Ascending aorta (tissue), 2 donors: ENCODE measurements around the gene PRR19. TPM values are rescaled to one million over a fixed set of nuclear protein-coding genes. Genes with fewer than 3 reads are reported as not detected.
"Not testable (repeated sequence)": the region's sequence is repeated elsewhere in the genome, so short reads cannot be mapped to it uniquely, and the experiment has no call there.

ENCODE experiments used
- DNase-seq, 2 donors: peaks; one replicate each; pipeline ENCODE4 v3.0.0-alpha.2; 2019; ENCODE audit warnings: low spot score in 2 of 2
- H3K27ac ChIP-seq, 2 donors: fragments of 200-600 bp; sonication (generic); one replicate each; pipeline ENCODE4 v1.5.1; 2016 to 2017; ENCODE audit warnings: mild to moderate bottlenecking in 1 of 2
- H3K27me3 ChIP-seq: fragments of 200-600 bp; sonication (generic); one replicate; pipeline ENCODE4 v1.5.1; 2017
- H3K36me3 ChIP-seq, 2 donors: fragments of 200-600 bp; sonication (generic); one replicate each; pipeline ENCODE4 v1.5.1; 2016
- H3K4me1 ChIP-seq, 2 donors: fragments of 200-600 bp; sonication (generic); one replicate each; pipeline ENCODE4 v1.5.1; 2016 to 2017; ENCODE audit warnings: mild to moderate bottlenecking in 1 of 2
- H3K4me3 ChIP-seq, 2 donors: fragments of 200-600 bp; sonication (generic); one replicate each; pipeline ENCODE4 v1.5.1; 2016 to 2017; ENCODE audit warnings: mild to moderate bottlenecking in 1 of 2
- H3K9me3 ChIP-seq, 2 donors: fragments of 200-600 bp; sonication (generic); one replicate each; pipeline ENCODE4 v1.5.1; 2016
- intact Hi-C: fragments of 100-400 bp; cut with DNase I; formaldehyde crosslinking; loops from one replicate; pipeline ENCODE4 v1.15.1; 2023
- total RNA-seq: library from RNA; depleted of rRNA; stranded (reverse); fragments of >200 nt; gene quantifications from one replicate; pipeline ENCODE4 v1.1.0, GENCODE V29; 2016
- TF ChIP-seq, protein P1 (sequence below), 3 experiments: fragments of 200-600 bp in 2 of 3; fragments of 450-650 bp in 1 of 3; sonication (generic) in 2 of 3; IDR thresholded peaks; one replicate each; pipeline ENCODE4 v1.5.1; 2016 to 2019; ENCODE audit warnings: antibody characterized with exemption in 3 of 3, mild to moderate bottlenecking in 1 of 3, moderate library complexity in 1 of 3

Gene PRR19
- total RNA-seq, 1 donor from 2014 or later, result not detected

DNA sequence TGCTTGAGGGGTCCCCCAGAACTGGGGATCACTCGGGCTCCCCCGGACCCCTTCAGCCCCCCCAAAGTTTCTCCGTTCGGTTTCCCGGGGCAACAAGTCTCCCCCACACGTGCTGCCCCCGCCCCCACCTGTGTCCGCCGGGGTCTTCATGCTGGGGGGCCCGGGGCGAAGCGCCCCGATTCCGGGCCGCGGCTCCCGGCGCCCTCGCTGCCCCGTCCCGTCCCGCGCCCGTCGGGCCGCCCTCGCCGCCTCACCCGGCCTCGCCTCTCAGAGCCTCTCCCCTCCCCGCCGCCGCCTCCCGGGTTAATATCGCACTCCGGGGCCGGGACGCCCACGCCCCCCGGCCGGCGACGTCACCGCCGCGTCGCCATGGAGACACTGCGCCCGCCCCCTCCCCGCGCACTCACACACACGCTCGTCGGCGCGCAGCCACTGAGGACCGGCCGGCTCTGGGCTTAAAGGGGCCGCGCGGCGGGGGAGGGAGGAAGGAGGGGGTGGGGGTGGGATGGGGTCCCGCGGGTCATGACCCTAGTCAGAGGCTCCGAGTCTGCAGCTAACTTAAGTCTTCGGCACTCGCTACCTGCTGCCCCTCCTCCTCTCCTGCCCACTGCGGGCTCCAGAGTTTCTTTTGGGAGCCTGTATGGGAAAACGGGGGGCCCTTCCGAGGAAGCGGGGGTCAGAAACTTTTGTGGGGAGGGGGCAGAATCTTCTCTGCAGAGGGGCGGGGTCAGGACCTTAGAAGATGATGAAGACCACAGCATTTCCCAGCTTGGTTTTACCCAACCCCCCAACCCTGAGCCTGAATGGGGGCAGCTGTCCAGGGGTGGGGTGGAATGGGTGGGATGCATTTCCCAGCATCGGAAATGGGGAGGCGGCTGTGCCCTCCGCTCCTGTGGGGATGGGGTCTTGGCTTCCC, 46.8 kb upstream of the PRR19 start, which contains the start of gene ERF:
ERF (minus strand) TSS at position 279 of the 916 bp plus-strand sequence; CDS start at position 150, 129 bp downstream.
- Histone ChIP-seq H3K27me3 (no peaks in the 10 kb centered on the region), H3K4me1 (peaks cover 20 to 30% of the 10 kb centered on the region in 2 donors), H3K9me3 (no peaks in the 10 kb centered on the region), H3K4me3 (peak within 1 kb of the TSS; percentile 84 to 95), H3K27ac (peak within 1 kb of the TSS; percentile 97 to 99), H3K36me3 (no peaks in the 10 kb centered on the region)
- peak; percentile 84 to 97 for DNase-seq
- intact Hi-C loops, result loop anchor here (1.0 kb wide), 1 partner anchor 13 kb away; no protein-coding TSS in a partner anchor
- TF ChIP-seq, protein P1, sequence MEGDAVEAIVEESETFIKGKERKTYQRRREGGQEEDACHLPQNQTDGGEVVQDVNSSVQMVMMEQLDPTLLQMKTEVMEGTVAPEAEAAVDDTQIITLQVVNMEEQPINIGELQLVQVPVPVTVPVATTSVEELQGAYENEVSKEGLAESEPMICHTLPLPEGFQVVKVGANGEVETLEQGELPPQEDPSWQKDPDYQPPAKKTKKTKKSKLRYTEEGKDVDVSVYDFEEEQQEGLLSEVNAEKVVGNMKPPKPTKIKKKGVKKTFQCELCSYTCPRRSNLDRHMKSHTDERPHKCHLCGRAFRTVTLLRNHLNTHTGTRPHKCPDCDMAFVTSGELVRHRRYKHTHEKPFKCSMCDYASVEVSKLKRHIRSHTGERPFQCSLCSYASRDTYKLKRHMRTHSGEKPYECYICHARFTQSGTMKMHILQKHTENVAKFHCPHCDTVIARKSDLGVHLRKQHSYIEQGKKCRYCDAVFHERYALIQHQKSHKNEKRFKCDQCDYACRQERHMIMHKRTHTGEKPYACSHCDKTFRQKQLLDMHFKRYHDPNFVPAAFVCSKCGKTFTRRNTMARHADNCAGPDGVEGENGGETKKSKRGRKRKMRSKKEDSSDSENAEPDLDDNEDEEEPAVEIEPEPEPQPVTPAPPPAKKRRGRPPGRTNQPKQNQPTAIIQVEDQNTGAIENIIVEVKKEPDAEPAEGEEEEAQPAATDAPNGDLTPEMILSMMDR (IDR thresholded peaks at IDR 0.05), result no peak

GRCh38 chr19:42255766-42256745, 45.9 kb upstream of the PRR19 start:
- intact Hi-C loops, result loop anchor here (1.0 kb wide), 1 partner anchor 12 kb away; no protein-coding TSS in a partner anchor
- Histone ChIP-seq H3K4me1 (peaks cover 12 to 20% of the 10 kb centered on the region in 2 donors), H3K36me3 (no peaks in the 10 kb centered on the region), H3K27me3 (no peaks in the 10 kb centered on the region), H3K9me3 (no peaks in the 10 kb centered on the region), H3K4me3 (peak overlapping the region; percentile 84 to 95), H3K27ac (peak overlapping the region; percentile 97 to 99)
- TF ChIP-seq, protein P1 (IDR thresholded peaks at IDR 0.05), result no peak
- DNase-seq, result peak in 1 of 2 donors; percentile 75

GRCh38 chr19:42257842-42258241, 44.1 kb upstream of the PRR19 start:
- H3K36me3 ChIP-seq, intact Hi-C loops, H3K9me3 ChIP-seq, H3K4me1 ChIP-seq, H3K4me3 ChIP-seq, DNase-seq, H3K27me3 ChIP-seq, H3K27ac ChIP-seq: not testable (repeated sequence)

DNA sequence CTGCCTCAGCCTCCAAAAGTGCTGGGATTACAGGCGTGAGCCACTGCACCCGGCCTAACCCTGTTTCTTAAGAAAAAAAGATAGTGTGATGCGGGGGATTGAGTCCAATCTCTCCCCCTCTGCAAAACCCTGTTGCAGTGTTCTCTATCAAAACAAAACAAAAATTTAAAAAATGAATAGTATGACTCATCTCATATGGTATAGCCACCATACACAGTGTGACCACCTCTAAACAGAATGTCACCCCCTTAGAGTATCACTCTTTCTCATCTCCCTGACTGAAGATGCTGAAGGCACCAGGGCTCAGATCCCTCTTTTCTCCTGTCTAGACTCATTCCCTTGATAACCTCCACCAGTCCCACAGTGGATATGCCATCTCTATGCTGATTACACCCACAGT, 40.2 kb upstream of the PRR19 start:
- TF ChIP-seq, protein P1 (IDR thresholded peaks at IDR 0.05), result no peak
- no peak for DNase-seq
- H3K9me3 ChIP-seq, result no peaks in the 10 kb centered on the region
- H3K4me1 ChIP-seq, result no peaks in the 10 kb centered on the region
- no peaks in the 10 kb centered on the region for H3K27me3 ChIP-seq
- intact Hi-C loops, result no loop called here
- no peak overlapping the region for H3K27ac ChIP-seq
- H3K36me3 ChIP-seq, result no peaks in the 10 kb centered on the region
- no peak overlapping the region for H3K4me3 ChIP-seq

DNA sequence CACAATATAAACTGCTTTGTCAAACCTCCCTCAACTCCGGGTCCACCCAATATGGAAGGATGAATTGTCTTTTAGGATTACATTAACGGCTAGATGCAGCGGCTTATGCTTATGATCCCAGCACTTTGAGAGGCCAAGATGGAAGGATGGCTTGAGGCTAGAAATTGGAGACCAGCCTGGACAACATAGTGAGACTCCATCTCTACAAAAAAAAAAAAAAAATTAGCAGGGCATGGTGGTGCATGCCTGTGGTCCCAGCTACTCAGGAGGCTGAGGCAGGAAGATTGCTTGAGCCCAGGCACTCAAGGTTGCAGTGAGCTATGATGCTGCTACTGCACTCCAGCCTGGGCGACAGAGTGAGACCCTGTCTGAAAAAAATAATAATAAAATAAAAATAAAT, 35.8 kb upstream of the PRR19 start:
- H3K27ac ChIP-seq, H3K36me3 ChIP-seq, DNase-seq, intact Hi-C loops, H3K27me3 ChIP-seq, H3K9me3 ChIP-seq, H3K4me3 ChIP-seq: not testable (repeated sequence)
- H3K4me1 ChIP-seq, result peaks cover 0 to 15% of the 10 kb centered on the region in 2 donors

DNA sequence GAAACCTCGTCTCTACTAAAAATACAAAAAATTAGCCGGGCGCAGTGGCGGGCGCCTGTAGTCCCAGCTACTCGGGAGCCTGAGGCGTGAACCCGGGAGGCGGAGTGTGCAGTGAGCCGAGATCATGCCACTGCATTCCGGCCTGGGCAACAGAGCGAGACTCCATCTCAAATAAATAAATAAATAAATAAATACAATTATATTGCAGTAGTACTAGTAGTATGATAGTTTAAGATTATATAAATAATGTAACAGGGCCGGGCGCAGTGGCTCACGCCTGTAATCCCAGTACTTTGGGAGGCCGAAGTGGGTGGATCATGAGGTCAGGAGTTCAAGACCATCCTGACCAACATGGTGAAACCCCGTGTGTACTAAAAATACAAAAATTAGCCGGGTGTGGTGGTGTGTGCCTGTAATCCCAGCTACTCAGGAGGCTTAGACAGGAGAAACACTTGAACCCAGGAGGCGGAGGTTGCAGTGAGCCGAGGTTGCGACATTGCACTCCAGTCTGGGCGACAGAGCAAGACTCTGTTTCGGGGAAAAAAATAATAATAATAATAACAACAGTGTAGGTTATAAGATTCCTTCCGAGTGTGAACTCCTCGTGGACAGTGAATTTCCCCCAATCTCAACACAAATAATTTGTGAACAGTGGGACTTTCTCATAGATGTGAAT, 34.9 kb upstream of the PRR19 start:
- H3K4me3 ChIP-seq, intact Hi-C loops, H3K9me3 ChIP-seq, H3K36me3 ChIP-seq, H3K27me3 ChIP-seq, H3K27ac ChIP-seq: not testable (repeated sequence)
- DNase-seq, result peak in 1 of 2 donors; percentile 59
- H3K4me1 ChIP-seq, result peaks cover 6 to 20% of the 10 kb centered on the region in 2 donors
